ENCODE measurements around the gene CTNNA1.
"Not testable (repeated sequence)": the region's sequence is repeated elsewhere in the genome, so short reads cannot be mapped to it uniquely, and the experiment has no call there.

CTNNA1 gene

GRCh38 chr5:138810861-138811260 lies 57.6 kb downstream of the CTNNA1 start:
- DNase-seq, result not testable (repeated sequence)

- DNase-seq, result no peak
Measured at GRCh38 chr5:138815529-138815928, 62.3 kb downstream of the CTNNA1 start.

- DNase-seq, result no peak
Measured at GRCh38 chr5:138817241-138817640, 64.0 kb downstream of the CTNNA1 start.

- peak in 2 of 56 donors; percentile 4 for DNase-seq
Measured at GRCh38 chr5:138819081-138819480, 65.9 kb downstream of the CTNNA1 start.

GRCh38 chr5:138820695-138821094 lies 67.5 kb downstream of the CTNNA1 start:
- no peak for DNase-seq

GRCh38 chr5:138824516-138824915 lies 71.3 kb downstream of the CTNNA1 start:
- DNase-seq, result no peak

GRCh38 chr5:138824924-138825863 lies 72.0 kb downstream of the CTNNA1 start:
- no peak for DNase-seq

GRCh38 chr5:138828556-138828955 lies 75.3 kb downstream of the CTNNA1 start:
- DNase-seq, result no peak

- no peak for DNase-seq
Measured at GRCh38 chr5:138829341-138829740, 76.1 kb downstream of the CTNNA1 start.

- no peak for DNase-seq
Measured at GRCh38 chr5:138831703-138832102, 78.5 kb downstream of the CTNNA1 start.

- DNase-seq, result no peak
Measured at GRCh38 chr5:138832218-138832617, 79.0 kb downstream of the CTNNA1 start.

- DNase-seq, result no peak
Measured at GRCh38 chr5:138833080-138833479, 79.9 kb downstream of the CTNNA1 start.

- no peak for DNase-seq
Measured at GRCh38 chr5:138833726-138834480, 80.7 kb downstream of the CTNNA1 start.

GRCh38 chr5:138834853-138835252 lies 81.6 kb downstream of the CTNNA1 start:
- not testable (repeated sequence) for DNase-seq

- DNase-seq, result no peak
Measured at GRCh38 chr5:138837160-138837559, 83.9 kb downstream of the CTNNA1 start.

- no peak for DNase-seq
Measured at GRCh38 chr5:138840103-138840502, 86.9 kb downstream of the CTNNA1 start.

GRCh38 chr5:138841531-138841930 lies 88.3 kb downstream of the CTNNA1 start:
- no peak for DNase-seq

GRCh38 chr5:138843316-138844124 lies 90.3 kb downstream of the CTNNA1 start:
- no peak for DNase-seq

GRCh38 chr5:138844125-138844461 lies 90.9 kb downstream of the CTNNA1 start:
- DNase-seq, result no peak

- no peak for DNase-seq
Measured at GRCh38 chr5:138844812-138845513, 91.7 kb downstream of the CTNNA1 start.

GRCh38 chr5:138849439-138849838 lies 96.2 kb downstream of the CTNNA1 start:
- DNase-seq, result peak in 1 of 56 donors; percentile 10
